Epithelial cell of proximal tubule (primary cell): ENCODE results near the gene NUP85. TPM values are rescaled to one million over a fixed set of nuclear protein-coding genes. Genes with fewer than 3 reads are reported as not detected.

Experiments used
- DNase-seq: peaks from one replicate; pipeline ENCODE4 v3.0.0-alpha.2; 2011; ENCODE audit warnings: low read depth
- H3K4me3 ChIP-seq: 2 replicates; pipeline ENCODE4 v1.5.1; 2011; ENCODE audit warnings: low read depth, mild to moderate bottlenecking, low read length
- CTCF ChIP-seq: conservative IDR thresholded peaks from 2 replicates; pipeline ENCODE4 v1.5.1; 2012; ENCODE audit warnings: low read depth, mild to moderate bottlenecking, low read length
- total RNA-seq: library from RNA; depleted of rRNA; stranded (reverse); fragments of >200 nt; gene quantifications from 2 replicates; pipeline ENCODE4 v1.2.3, GENCODE V29; 2015

Gene NUP85
- total RNA-seq, 1 donor from 2014 or later = 43.2 TPM

- H3K4me3 ChIP-seq = peak within 1 kb of the TSS; percentile 97
- TF ChIP-seq CTCF = peak; percentile 32
- peak; percentile 29 for DNase-seq
Measured at GRCh38 chr17:75182569-75183436, 22.7 kb upstream of the NUP85 start, which contains the start of gene SUMO2. SUMO2 (minus strand) TSS chr17:75182959; CDS start chr17:75182834, 125 bp downstream.

GRCh38 chr17:75183999-75184884 is 21.2 kb upstream of the NUP85 start:
- no peak for TF ChIP-seq CTCF
- no peak overlapping the region for H3K4me3 ChIP-seq

GRCh38 chr17:75188614-75189013 is 16.9 kb upstream of the NUP85 start:
- H3K4me3 ChIP-seq = no peak overlapping the region
- no peak for TF ChIP-seq CTCF
- DNase-seq = no peak

More at GRCh38 chr17:75183999-75184884, 21.2 kb upstream of the NUP85 start:
- DNase-seq = no peak

GRCh38 chr17:75191584-75191983 is 13.9 kb upstream of the NUP85 start:
- DNase-seq = peak; percentile 45
- H3K4me3 ChIP-seq = no peak overlapping the region
- no peak for TF ChIP-seq CTCF

GRCh38 chr17:75194879-75195278 is 10.6 kb upstream of the NUP85 start:
- H3K4me3 ChIP-seq = no peak overlapping the region
- DNase-seq = peak; percentile 96
- no peak for TF ChIP-seq CTCF

- no peak for TF ChIP-seq CTCF
- no peak overlapping the region for H3K4me3 ChIP-seq
- DNase-seq = no peak
Measured at GRCh38 chr17:75199886-75200618, 5.4 kb upstream of the NUP85 start.
